ENCODE data around the gene OFD1. TPM values are rescaled to one million over a fixed set of nuclear protein-coding genes. Genes with fewer than 3 reads are reported as not detected.

OFD1 gene
- total RNA-seq, 1 donor from 2014 or later, result 37.7 TPM

DNA sequence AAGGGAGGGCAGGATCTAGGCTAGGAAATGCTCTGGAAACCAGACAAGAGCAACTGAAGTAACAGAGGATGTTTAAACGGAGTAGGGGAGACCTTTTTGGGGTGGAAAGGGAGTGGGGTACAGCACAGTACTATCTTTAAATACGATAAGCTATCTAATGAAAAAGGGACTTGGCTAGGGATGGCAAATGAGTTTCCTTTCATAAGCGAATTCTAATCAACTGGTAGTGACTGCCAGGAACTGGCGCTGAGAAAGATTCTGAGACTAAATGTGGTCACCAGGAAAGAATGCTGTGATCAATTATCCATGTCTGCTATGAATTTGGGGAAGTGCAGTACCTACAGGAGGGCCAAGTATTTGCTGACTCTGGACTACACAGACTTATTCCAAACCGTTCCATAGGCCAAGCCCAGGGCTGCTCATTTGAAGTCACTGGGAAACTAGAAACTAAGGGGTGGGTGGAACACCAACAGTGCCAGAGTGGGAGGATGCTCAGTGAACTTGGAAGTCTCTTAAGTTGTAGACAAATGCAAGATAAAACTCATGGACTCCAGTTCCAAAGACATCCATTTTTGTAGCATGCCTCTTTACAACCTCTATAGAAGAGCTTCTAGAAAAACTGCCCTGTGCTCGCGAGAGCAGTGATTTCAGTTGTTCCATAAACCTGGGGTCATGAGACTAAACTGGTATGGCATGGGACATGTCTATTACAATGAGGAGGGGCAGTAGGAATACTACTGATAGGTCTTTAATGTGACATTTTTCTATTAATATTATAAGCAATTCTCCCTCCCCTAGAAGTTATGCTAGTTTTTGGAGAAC lies 2.1 kb upstream of the OFD1 start:
- peak overlapping the region; percentile 42 for H3K4me3 Mint-ChIP-seq

GRCh38 chrX:13733506-13733905 lies 1.0 kb upstream of the OFD1 start:
- Mint-ChIP-seq H3K9me3 (no peaks in the 10 kb centered on the region), H3K36me3 (peaks cover 17% of the 10 kb centered on the region), H3K27me3 (no peaks in the 10 kb centered on the region), H3K27ac (peak overlapping the region; percentile 92), H3K4me3 (peak overlapping the region; percentile 92), H3K4me1 (ENCODE audit: unreplicated experiment) (peaks cover 5% of the 10 kb centered on the region)
- TF ChIP-seq, protein P1, sequence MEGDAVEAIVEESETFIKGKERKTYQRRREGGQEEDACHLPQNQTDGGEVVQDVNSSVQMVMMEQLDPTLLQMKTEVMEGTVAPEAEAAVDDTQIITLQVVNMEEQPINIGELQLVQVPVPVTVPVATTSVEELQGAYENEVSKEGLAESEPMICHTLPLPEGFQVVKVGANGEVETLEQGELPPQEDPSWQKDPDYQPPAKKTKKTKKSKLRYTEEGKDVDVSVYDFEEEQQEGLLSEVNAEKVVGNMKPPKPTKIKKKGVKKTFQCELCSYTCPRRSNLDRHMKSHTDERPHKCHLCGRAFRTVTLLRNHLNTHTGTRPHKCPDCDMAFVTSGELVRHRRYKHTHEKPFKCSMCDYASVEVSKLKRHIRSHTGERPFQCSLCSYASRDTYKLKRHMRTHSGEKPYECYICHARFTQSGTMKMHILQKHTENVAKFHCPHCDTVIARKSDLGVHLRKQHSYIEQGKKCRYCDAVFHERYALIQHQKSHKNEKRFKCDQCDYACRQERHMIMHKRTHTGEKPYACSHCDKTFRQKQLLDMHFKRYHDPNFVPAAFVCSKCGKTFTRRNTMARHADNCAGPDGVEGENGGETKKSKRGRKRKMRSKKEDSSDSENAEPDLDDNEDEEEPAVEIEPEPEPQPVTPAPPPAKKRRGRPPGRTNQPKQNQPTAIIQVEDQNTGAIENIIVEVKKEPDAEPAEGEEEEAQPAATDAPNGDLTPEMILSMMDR (conservative IDR thresholded peaks at IDR 0.05), result no peak
- DNase-seq (ENCODE audit: extremely low spot score, unreplicated experiment), result no peak

More for the DNA sequence above, 2.1 kb upstream of the OFD1 start:
- TF ChIP-seq, protein P1 (conservative IDR thresholded peaks at IDR 0.05), result no peak
- Mint-ChIP-seq H3K9me3 (no peaks in the 10 kb centered on the region), H3K36me3 (peaks cover 27% of the 10 kb centered on the region), H3K27me3 (no peaks in the 10 kb centered on the region), H3K27ac (peak overlapping the region; percentile 8), H3K4me1 (ENCODE audit: unreplicated experiment) (peaks cover 5% of the 10 kb centered on the region)
- no peak for DNase-seq (ENCODE audit: extremely low spot score, unreplicated experiment)

DNA sequence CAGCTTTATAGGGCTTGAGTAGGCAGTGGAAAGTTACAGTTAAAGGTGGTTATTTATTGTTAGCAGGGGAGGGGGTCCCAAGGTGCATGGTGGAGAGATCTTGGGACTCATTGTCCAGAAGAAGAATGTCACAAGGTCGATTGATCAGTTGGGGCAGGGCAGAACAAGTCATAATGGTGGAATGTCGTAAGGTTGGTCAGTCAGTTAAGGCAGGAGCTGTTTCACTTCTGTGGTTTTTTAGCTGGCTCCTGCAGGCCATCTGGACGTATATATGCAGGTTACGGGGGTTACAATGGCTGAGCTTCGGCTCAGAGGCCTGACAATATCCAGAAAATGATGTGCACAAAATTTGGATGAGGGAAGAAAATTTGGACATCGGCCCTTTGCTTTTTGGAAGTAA lies 7.1 kb downstream of the OFD1 start:
- Mint-ChIP-seq H3K4me1 (ENCODE audit: unreplicated experiment) (no peaks in the 10 kb centered on the region), H3K36me3 (peaks cover 8% of the 10 kb centered on the region)

DNA sequence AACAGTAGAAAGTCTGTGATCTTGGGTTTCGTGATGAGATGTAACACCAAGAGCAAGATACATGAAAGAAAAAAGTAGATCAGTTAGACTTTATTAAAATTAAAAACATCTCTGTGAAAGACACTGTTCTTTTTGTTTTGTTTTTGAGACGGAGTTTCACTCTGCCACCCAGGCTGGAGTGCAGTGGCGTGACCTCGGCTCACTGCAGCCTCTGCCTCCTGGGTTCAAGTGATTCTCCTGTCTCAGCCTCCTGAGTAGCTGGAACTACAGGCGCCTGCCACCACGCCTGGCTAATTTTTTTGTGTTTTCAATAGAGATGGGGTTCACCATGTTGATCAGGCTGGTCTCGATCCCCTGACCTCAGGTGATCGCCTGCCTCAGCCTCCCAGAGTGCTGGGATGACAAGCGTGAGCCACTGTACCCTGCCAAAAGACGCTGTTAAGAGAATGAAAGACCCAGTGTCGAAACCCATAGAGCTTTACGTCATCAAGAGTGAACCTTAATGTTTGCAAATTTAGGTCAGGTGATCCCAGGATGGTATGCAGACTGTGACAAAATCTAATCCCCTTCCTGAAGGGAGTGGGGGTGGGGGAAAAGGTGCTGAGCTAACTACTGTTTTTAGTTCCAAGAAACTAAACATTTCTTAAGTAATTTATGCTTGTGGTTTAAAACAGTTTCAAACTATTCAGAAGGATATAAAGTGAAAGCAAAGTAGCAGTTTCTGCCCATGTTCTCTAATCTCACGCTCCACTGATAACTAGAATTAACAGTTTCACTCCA lies 8.0 kb downstream of the OFD1 start:
- no peaks in the 10 kb centered on the region for H3K4me1 Mint-ChIP-seq (ENCODE audit: unreplicated experiment)
- no peaks in the 10 kb centered on the region for H3K27me3 Mint-ChIP-seq
- no peak for DNase-seq (ENCODE audit: extremely low spot score, unreplicated experiment)
- no peaks in the 10 kb centered on the region for H3K9me3 Mint-ChIP-seq
- H3K4me3 Mint-ChIP-seq, result no peak overlapping the region
- H3K36me3 Mint-ChIP-seq, result peaks cover 8% of the 10 kb centered on the region
- TF ChIP-seq, protein P1 (conservative IDR thresholded peaks at IDR 0.05), result no peak
- H3K27ac Mint-ChIP-seq, result peak overlapping the region; percentile 68

More for the DNA sequence above, 7.1 kb downstream of the OFD1 start:
- no peaks in the 10 kb centered on the region for H3K27me3 Mint-ChIP-seq
- TF ChIP-seq, protein P1 (conservative IDR thresholded peaks at IDR 0.05), result no peak
- no peak overlapping the region for H3K4me3 Mint-ChIP-seq
- H3K9me3 Mint-ChIP-seq, result no peaks in the 10 kb centered on the region
- no peak overlapping the region for H3K27ac Mint-ChIP-seq
- no peak for DNase-seq (ENCODE audit: extremely low spot score, unreplicated experiment)

DNA sequence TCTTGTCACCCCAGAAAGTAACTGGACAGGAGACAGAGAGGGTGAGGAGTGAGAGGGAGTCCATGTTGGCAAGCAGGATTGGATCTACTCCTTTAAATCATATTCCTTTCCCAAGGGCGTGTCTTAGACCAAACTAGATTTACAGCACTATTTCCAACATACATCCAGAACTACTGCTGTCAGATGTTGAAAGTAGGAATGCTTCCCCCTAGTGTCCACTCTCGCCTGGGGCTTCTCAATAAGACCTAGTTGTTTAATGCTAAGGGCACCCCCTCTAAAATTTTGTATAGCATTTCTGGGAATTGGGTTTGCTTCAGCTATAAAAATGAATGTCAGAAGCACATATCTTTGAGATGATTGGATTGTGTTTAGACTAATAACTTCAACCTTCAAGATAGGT lies 13.3 kb downstream of the OFD1 start:
- H3K27me3 Mint-ChIP-seq, result no peaks in the 10 kb centered on the region
- H3K9me3 Mint-ChIP-seq, result no peaks in the 10 kb centered on the region
- no peak overlapping the region for H3K4me3 Mint-ChIP-seq
- H3K27ac Mint-ChIP-seq, result no peak overlapping the region
- TF ChIP-seq, protein P1 (conservative IDR thresholded peaks at IDR 0.05), result peak; percentile 62
- DNase-seq (ENCODE audit: extremely low spot score, unreplicated experiment), result no peak
- peaks cover 6% of the 10 kb centered on the region for H3K36me3 Mint-ChIP-seq
- no peaks in the 10 kb centered on the region for H3K4me1 Mint-ChIP-seq (ENCODE audit: unreplicated experiment)
